Parietal lobe (tissue), 1 donor: ENCODE results near the gene TIMM29. TPM values are rescaled to one million over a fixed set of nuclear protein-coding genes. Genes with fewer than 3 reads are reported as not detected.

ENCODE experiments used
- total RNA-seq: library from RNA; depleted of rRNA; stranded (reverse); fragments of >200 nt; gene quantifications from one replicate; pipeline ENCODE4 v1.2.3, GENCODE V29; 2014

The TIMM29 gene
- total RNA-seq, result 28.5 TPM

DNA sequence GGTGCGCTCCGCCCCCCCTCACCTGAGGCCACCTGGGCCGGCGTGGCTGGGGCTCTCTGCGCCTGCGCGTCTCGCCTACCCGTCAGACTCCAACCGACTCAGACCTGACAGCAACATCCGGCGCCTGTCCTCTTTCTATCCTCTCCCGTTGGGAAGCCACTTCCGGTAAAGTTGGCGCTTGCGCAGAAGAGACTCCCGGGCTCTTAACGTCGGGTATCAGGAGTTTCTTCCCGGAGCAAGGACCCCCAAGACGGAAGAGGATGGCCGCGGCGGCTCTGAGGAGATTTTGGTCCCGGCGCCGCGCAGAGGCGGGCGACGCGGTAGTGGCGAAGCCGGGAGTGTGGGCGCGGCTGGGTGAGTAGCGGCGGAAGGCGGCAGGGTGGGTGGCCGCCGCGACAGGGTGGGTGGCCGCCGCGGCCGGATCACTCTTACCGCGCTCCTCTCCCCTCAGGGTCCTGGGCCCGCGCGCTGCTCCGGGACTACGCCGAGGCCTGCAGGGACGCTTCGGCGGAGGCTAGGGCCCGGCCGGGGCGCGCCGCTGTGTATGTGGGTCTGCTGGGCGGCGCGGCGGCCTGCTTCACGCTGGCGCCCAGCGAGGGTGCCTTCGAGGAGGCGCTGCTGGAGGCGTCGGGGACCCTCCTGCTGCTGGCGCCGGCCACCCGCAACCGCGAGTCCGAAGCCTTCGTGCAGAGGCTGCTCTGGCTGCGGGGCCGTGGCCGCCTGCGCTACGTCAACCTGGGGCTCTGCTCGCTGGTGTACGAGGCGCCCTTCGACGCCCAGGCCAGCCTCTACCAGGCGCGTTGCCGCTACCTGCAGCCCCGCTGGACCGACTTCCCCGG is at the start of gene TIMM29, which contains the start of gene YIPF2:
TIMM29 (plus strand) TSS at position 249 of the 839 bp plus-strand sequence; CDS start at position 261, 12 bp downstream.
YIPF2 (minus strand) TSS at position 77 of the 839 bp plus-strand sequence. CDS start 229 bp downstream, outside the sequence.

DNA sequence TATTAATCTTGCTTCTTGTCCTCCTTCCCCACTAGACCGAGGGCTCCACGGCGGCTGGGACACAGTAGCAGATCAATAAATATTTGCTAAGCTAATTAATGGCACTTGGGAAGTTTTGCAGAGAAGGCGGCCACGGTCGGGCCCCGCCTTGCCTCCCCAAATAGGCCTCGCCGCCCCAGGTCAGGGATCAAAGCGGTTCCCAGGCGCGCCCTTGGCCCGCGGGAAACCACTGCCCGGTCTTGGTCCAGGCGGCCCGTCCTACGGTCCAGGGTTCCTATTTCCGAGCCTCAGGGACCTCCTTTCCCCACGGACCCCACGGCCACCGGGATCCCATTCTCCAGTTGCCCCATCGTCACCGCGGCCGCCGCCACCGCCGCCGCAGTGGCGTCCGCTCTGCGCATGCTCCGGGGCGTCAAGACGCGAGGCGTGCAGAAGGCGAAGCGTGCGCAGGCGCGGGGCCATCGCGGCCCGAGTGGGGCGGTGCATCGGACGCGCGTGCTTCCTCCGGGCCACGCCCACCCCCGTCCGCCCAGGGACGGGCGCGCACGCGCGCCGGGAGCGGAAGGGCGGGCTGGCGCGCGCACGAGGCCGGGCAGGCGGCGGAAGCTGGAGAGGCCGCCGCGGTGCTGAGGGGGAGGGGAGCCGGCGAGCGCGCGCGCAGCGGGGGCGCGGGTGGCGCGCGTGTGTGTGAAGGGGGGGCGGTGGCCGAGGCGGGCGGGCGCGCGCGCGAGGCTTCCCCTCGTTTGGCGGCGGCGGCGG is 31.9 kb downstream of the TIMM29 start, which contains the start of gene SMARCA4:
SMARCA4 (plus strand) TSS at position 717 of the 759 bp plus-strand sequence. CDS start 23,122 bp downstream, outside the sequence.

Other genes starting within 250 kb of the TIMM29 start
- gene QTRT1, start 227.4 kb upstream of the TIMM29 start, total RNA-seq, result 50.1 TPM
- 94.8 TPM for gene DNM2, start 210.7 kb upstream of the TIMM29 start, total RNA-seq
- gene TMED1, start 92.6 kb upstream of the TIMM29 start, total RNA-seq, result 9.7 TPM
- gene C19orf38, start 80.4 kb upstream of the TIMM29 start, total RNA-seq, result 0.63 TPM
- gene CARM1, start 57.3 kb upstream of the TIMM29 start, total RNA-seq, result 34.7 TPM
- gene YIPF2, start 172 bp upstream of the TIMM29 start, total RNA-seq, result 25.4 TPM
- 187 TPM for gene SMARCA4, start 32.2 kb downstream of the TIMM29 start, total RNA-seq
- 37.9 TPM for gene LDLR, start 160.7 kb downstream of the TIMM29 start, total RNA-seq
- 7.8 TPM for gene SPC24, start 227.0 kb downstream of the TIMM29 start, total RNA-seq